B cell (primary cell): Measurements from ENCODE around the gene C7orf25. TPM values are rescaled to one million over a fixed set of nuclear protein-coding genes. Genes with fewer than 3 reads are reported as not detected.

Experiments used
- ATAC-seq: fragments of 200-7000 bp; cut with Tn5 transposase; one replicate; pipeline ENCODE4 v1.10.0; 2021; ENCODE audit warnings: low read depth, mild to moderate bottlenecking, moderate number of reproducible peaks, moderate library complexity
- CTCF ChIA-PET: fragments of 350-600 bp; sonication (Branson Sonifier 250); formaldehyde crosslinking; loops from one replicate; lab custom pipeline; 2021; ENCODE audit warnings: antibody characterized with exemption, inconsistent platforms; lab: Charles Lee
- POLR2A ChIA-PET: fragments of 350-600 bp; sonication (Branson Sonifier 250); formaldehyde crosslinking; loops from one replicate; lab custom pipeline; 2021; ENCODE audit warnings: antibody characterized with exemption; lab: Charles Lee
- DNase-seq: peaks from one replicate; pipeline ENCODE4 v3.0.0; 2013
- H2AFZ ChIP-seq: 2 replicates; pipeline ENCODE4 v1.6.1; 2012; ENCODE audit warnings: mild to moderate bottlenecking, low read depth, low read length; ENCODE audit not compliant: insufficient read depth, poor library complexity, severe bottlenecking
- H3K27ac ChIP-seq, 2 donors: 1 replicate in 1 of 2; 2 replicates in 1 of 2; pipeline ENCODE4 v1.5.1; 2012 to 2013; ENCODE audit warnings: low read length in 2 of 2, mild to moderate bottlenecking in 2 of 2, moderate library complexity in 1 of 2
- H3K27me3 ChIP-seq, 4 experiments: fragments of 200-600 bp in 1 of 4; sonication (generic) in 1 of 4; replicated peaks in 1 of 4; 1 replicate in 2 of 4; 2 replicates in 2 of 4; pipeline versions ENCODE4 v1.6.1 to v1.7.0; 2013 to 2016; ENCODE audit warnings: low read length in 3 of 4, mild to moderate bottlenecking in 2 of 4, mixed read lengths in 1 of 4, moderate library complexity in 1 of 4; ENCODE audit not compliant: insufficient read depth in 4 of 4, control insufficient read depth in 3 of 4; ENCODE audit errors: control extremely low read depth in 1 of 4
- H3K36me3 ChIP-seq, 2 experiments: replicated peaks in 1 of 2; 1 replicate in 1 of 2; 2 replicates in 1 of 2; pipeline versions ENCODE4 v1.6.1 to v1.7.1; 2013; ENCODE audit warnings: low read length in 1 of 2; ENCODE audit not compliant: insufficient read depth in 2 of 2, control insufficient read depth in 1 of 2; ENCODE audit errors: control extremely low read depth in 1 of 2, extremely low read depth in 1 of 2
- H3K4me1 ChIP-seq, 2 donors: fragments of 200-600 bp in 1 of 2; sonication (generic) in 1 of 2; 1 replicate in 1 of 2; 2 replicates in 1 of 2; pipeline versions ENCODE4 v1.5.1 to v1.6.1; 2013 to 2017; ENCODE audit warnings: low read length in 2 of 2; ENCODE audit not compliant: control insufficient read depth in 2 of 2, insufficient read depth in 2 of 2
- H3K4me2 ChIP-seq: replicated peaks from 2 replicates; pipeline ENCODE3; 2012; ENCODE audit warnings: mild to moderate bottlenecking, low read depth, low read length; ENCODE audit not compliant: poor library complexity, severe bottlenecking
- H3K4me3 ChIP-seq, 5 experiments: fragments of 200-600 bp in 1 of 5; sonication (generic) in 1 of 5; 1 replicate in 3 of 5; 2 replicates in 2 of 5; pipeline versions ENCODE4 v1.5.1 to v1.7.0; 2011 to 2016; ENCODE audit warnings: low read length in 4 of 5, mild to moderate bottlenecking in 4 of 5, low read depth in 2 of 5, control low read depth in 1 of 5, moderate library complexity in 1 of 5; ENCODE audit not compliant: insufficient read depth in 1 of 5; ENCODE audit errors: control extremely low read depth in 1 of 5, extremely low read depth in 1 of 5
- H3K79me2 ChIP-seq: fragments of 200-600 bp; sonication (generic); one replicate; pipeline ENCODE4 v1.6.0; 2016; ENCODE audit warnings: low read length; ENCODE audit not compliant: control insufficient read depth, insufficient read depth
- H3K9ac ChIP-seq: fragments of 200-600 bp; sonication (generic); 2 replicates; pipeline ENCODE4 v1.6.1; 2017; ENCODE audit warnings: mild to moderate bottlenecking, low read length, moderate library complexity
- H3K9me3 ChIP-seq, 3 donors: one replicate each; pipeline versions ENCODE4 v1.6.1 to v1.7.1; 2013; ENCODE audit warnings: low read length in 2 of 3; ENCODE audit not compliant: control insufficient read depth in 2 of 3, insufficient read depth in 1 of 3; ENCODE audit errors: control extremely low read depth in 1 of 3
- H4K20me1 ChIP-seq: 2 replicates; pipeline ENCODE4 v1.6.0; 2012; ENCODE audit warnings: mild to moderate bottlenecking, low read length; ENCODE audit not compliant: insufficient read depth, control insufficient read depth, poor library complexity, severe bottlenecking
- H3K27ac Mint-ChIP-seq: one replicate; pipeline ENCODE4 v1.8.0; 2021; ENCODE audit warnings: mixed read lengths
- H3K27me3 Mint-ChIP-seq: one replicate; pipeline ENCODE4 v1.8.0; 2021; ENCODE audit warnings: mixed read lengths
- H3K4me1 Mint-ChIP-seq: one replicate; pipeline ENCODE4 v1.8.0; 2021; ENCODE audit warnings: mixed read lengths
- H3K4me3 Mint-ChIP-seq: one replicate; pipeline ENCODE4 v1.8.0; 2021; ENCODE audit warnings: mixed read lengths
- H3K9me3 Mint-ChIP-seq: one replicate; pipeline ENCODE4 v1.8.0; 2022; ENCODE audit warnings: mixed read lengths; ENCODE audit not compliant: insufficient read depth
- EZH2 ChIP-seq: IDR thresholded peaks from 2 replicates; pipeline ENCODE4 v1.6.1; 2012; ENCODE audit warnings: borderline replicate concordance, low read depth, mild to moderate bottlenecking, moderate library complexity, low read length; ENCODE audit not compliant: insufficient read depth, poor library complexity, severe bottlenecking
- WGBS: methylation state at CpG from one replicate; pipeline ENCODE4 v1.1.5; 2013; ENCODE audit warnings: missing lambda C conversion rate; ENCODE audit not compliant: insufficient coverage; 5-methylcytosine and 5-hydroxymethylcytosine counted together
- intact Hi-C: fragments of 100-400 bp; cut with micrococcal nuclease; formaldehyde crosslinking; loops from one replicate; pipeline ENCODE4 v1.10.0; 2022
- polyA plus RNA-seq: library from polyadenylated mRNA; depleted of rRNA; stranded (reverse); fragments of >200 nt; gene quantifications from 2 replicates; pipeline ENCODE4 v1.2.3, GENCODE V29; 2012
- total RNA-seq, 2 donors: library from RNA; stranded (reverse); fragments of 120-200 nt in 1 of 2; gene quantifications; 1 replicate in 1 of 2; 2 replicates in 1 of 2; pipeline versions ENCODE4 v1.2.3 to v1.2.4, GENCODE V29; 2013 to 2022
- TF ChIP-seq, protein P1 (sequence below): fragments of 200-600 bp; IDR thresholded peaks from one replicate; pipeline ENCODE4 v1.8.0; 2022; ENCODE audit warnings: antibody characterized with exemption, mild to moderate bottlenecking

Gene C7orf25
- total and polyA plus RNA-seq, 2 donors (not counting 1 experiment from before 2014, with no cell fraction given) = 2.1 to 11.8 TPM

GRCh38 chr7:42869131-42870020 lies 42.5 kb downstream of the C7orf25 start:
- WGBS = 70% methylated on average over 5 of the region's 7 CpGs
- H3K27ac Mint-ChIP-seq = peak overlapping the region; percentile 70
- H3K4me1 Mint-ChIP-seq = peaks cover 12% of the 10 kb centered on the region
- Histone ChIP-seq H4K20me1 (no peaks in the 10 kb centered on the region), H3K4me1 (no peaks in the 10 kb centered on the region), H3K36me3 (no peaks in the 10 kb centered on the region), H3K27ac (no peak overlapping the region), H3K9ac (no peak overlapping the region), H3K9me3 (peaks cover 0 to 13% (median 0%) of the 10 kb centered on the region in 3 donors), H3K4me3 (no peak overlapping the region), H2AFZ (no peak overlapping the region), H3K4me2 (no peak overlapping the region), H3K79me2 (no peaks in the 10 kb centered on the region), H3K27me3 (peaks cover 0 to 4% (median 0%) of the 10 kb centered on the region in 4 experiments)
- H3K27me3 Mint-ChIP-seq = peaks cover 17% of the 10 kb centered on the region
- intact Hi-C loops = no loop called here
- CTCF ChIA-PET = no interaction called here
- H3K4me3 Mint-ChIP-seq = peak overlapping the region; percentile 44
- DNase-seq (no peak), ATAC-seq (peak; percentile 66)
- POLR2A ChIA-PET = no interaction called here
- TF ChIP-seq EZH2 = no peak
- TF ChIP-seq, protein P1, sequence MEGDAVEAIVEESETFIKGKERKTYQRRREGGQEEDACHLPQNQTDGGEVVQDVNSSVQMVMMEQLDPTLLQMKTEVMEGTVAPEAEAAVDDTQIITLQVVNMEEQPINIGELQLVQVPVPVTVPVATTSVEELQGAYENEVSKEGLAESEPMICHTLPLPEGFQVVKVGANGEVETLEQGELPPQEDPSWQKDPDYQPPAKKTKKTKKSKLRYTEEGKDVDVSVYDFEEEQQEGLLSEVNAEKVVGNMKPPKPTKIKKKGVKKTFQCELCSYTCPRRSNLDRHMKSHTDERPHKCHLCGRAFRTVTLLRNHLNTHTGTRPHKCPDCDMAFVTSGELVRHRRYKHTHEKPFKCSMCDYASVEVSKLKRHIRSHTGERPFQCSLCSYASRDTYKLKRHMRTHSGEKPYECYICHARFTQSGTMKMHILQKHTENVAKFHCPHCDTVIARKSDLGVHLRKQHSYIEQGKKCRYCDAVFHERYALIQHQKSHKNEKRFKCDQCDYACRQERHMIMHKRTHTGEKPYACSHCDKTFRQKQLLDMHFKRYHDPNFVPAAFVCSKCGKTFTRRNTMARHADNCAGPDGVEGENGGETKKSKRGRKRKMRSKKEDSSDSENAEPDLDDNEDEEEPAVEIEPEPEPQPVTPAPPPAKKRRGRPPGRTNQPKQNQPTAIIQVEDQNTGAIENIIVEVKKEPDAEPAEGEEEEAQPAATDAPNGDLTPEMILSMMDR = no peak
- no peaks in the 10 kb centered on the region for H3K9me3 Mint-ChIP-seq

GRCh38 chr7:42868480-42868879 lies 43.4 kb downstream of the C7orf25 start:
- Histone ChIP-seq H3K4me2 (no peak overlapping the region), H3K4me1 (no peaks in the 10 kb centered on the region), H3K27ac (no peak overlapping the region), H2AFZ (no peak overlapping the region), H3K4me3 (no peak overlapping the region), H3K79me2 (no peaks in the 10 kb centered on the region), H4K20me1 (no peaks in the 10 kb centered on the region), H3K27me3 (peaks cover 0 to 4% (median 0%) of the 10 kb centered on the region in 4 experiments), H3K36me3 (no peaks in the 10 kb centered on the region), H3K9me3 (peaks cover 0 to 13% (median 0%) of the 10 kb centered on the region in 3 donors), H3K9ac (no peak overlapping the region)
- TF ChIP-seq EZH2 = no peak
- TF ChIP-seq, protein P1 = no peak
- Mint-ChIP-seq H3K4me1 (peaks cover 12% of the 10 kb centered on the region), H3K27ac (no peak overlapping the region), H3K4me3 (no peak overlapping the region), H3K9me3 (no peaks in the 10 kb centered on the region), H3K27me3 (peaks cover 25% of the 10 kb centered on the region)
- intact Hi-C loops = no loop called here
- ChIA-PET CTCF (no interaction called here), POLR2A (no interaction called here)
- ATAC-seq = no peak
- DNase-seq = no peak
- 86% methylated on average over 1 of the region's 1 CpG for WGBS
